Subcutaneous adipose tissue (tissue), 4 donors: Measurements from ENCODE around the gene C9orf152. TPM values are rescaled to one million over a fixed set of nuclear protein-coding genes. Genes with fewer than 3 reads are reported as not detected.

Source experiments
- CTCF ChIP-seq: fragments of 450-650 bp; IDR thresholded peaks from one replicate; pipeline ENCODE4 v1.5.1; 2016; ENCODE audit warnings: low read depth, mild to moderate bottlenecking, control low read depth, antibody characterized with exemption, moderate library complexity
- total RNA-seq, 4 donors: library from RNA; depleted of rRNA; stranded (reverse); fragments of >200 nt; gene quantifications; one replicate each; pipeline ENCODE4 v1.1.0, GENCODE V29; 2016

The C9orf152 gene
- total RNA-seq, 4 donors from 2014 or later: not detected

GRCh38 chr9:110197330-110198187, 10.4 kb downstream of the C9orf152 start:
- no peak for TF ChIP-seq CTCF

DNA sequence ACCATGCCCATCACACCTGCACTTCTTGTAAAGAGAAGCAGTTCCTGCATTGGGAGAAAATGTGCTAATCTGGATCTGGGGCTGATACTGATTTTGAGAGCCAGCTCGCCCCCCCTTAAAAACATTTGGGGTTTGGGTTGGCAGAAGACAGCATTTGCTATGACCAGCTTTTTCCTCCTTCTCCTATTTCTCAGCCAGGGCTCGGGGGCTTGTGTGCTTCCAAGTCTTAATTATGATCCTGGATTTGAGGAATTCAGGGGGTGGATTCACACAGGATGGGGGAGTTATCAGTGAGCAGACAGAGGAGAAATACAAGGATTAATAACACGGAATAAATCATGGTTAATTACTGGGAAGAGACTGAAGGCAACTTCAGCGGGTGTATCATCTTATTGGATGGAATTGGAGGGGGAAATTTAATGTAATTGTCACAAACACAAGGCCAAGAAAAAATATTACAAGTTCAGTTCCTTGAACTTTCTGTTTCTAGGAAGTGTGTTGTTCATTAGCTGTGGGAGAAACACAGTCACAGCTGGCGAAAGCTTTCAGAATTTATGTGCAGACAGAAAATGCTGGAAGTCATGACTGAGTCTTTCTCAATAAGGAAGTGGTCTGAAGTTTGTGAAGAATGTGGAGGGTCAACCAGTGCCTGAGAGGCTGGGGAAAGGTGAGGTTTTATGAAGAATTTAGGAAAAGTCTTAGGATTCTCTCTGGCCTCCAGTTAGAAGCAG, 15.3 kb downstream of the C9orf152 start:
- no peak for TF ChIP-seq CTCF

GRCh38 chr9:110191615-110192014, 16.3 kb downstream of the C9orf152 start:
- no peak for TF ChIP-seq CTCF

DNA sequence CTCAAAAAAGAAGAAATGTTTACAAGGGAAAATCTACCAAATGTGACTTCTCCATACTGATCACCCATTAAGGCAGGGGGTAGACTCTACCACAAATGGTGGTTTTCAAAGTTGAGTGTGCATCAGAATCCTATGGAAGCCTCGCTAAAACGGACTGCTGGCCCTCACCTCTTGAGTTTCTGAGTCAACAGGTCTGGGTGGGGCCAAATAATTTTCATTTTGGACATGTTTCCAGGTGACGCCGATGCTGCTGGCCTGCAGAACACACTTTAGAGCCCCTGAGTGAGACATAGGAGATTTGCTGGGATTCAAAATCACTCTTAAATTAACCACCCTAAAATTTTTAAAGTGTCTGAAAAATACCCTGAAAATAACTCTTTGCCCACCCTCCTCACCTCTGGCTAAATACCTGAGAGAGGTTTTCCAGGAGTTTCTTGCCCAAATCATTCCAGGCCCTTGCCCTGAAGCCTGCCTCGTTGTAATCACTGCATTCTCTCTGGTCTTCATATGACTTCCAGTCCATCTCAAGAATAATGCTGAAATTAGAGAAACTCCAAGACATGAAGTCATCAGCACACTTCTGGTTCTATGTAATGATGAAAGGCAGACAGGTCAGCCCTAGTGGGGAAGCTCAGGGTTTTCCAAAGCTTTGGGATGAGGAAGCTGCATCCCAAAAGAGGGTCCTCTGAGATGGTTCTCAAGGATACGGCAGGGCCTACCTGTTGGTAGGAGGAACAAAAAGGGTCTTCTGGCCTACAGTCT, 18.2 kb downstream of the C9orf152 start:
- no peak for TF ChIP-seq CTCF

GRCh38 chr9:110188991-110189390, 19.0 kb downstream of the C9orf152 start:
- TF ChIP-seq CTCF: no peak

DNA sequence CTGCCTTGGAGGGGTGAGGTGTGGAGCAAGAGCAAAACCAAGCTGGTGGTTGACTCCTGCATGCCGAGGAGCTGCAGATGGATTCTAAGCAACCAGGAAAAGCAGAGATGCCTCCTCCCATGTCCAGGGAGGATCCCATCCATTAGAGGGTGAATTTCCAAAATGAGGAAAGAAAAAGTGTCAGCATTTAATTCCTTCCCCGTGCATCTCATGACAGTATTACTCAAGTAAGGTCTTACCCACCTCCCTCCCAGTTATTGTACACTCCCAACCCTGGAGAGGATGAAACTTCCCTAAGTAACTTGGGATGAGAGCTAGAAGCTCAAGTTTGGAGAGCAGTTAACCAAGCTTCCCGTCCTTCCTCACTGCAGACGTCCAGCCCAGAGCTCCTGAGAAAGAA, 19.9 kb downstream of the C9orf152 start:
- TF ChIP-seq CTCF: no peak

DNA sequence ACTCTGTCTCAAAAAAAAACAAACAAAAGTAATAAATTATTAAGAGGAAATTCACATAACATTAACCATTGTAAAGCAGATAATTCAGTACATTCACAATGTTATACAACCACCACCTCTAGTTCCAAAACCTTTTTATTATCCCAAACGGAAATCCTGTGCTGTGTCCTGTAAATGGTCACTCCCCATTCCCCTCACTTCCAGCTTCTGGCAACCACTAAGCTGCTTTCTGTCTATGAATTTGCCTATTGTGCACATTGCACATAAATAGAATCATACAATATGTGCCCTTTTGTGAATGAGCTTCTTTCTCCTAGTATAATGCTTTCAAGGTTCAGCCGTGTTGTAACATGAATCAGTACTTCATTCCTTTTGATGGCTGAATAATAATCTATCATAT, 20.8 kb downstream of the C9orf152 start:
- TF ChIP-seq CTCF: no peak
